KOPT-K1 (cell line): ENCODE data around the gene CHGA.

ENCODE experiments used
- H3K27ac ChIP-seq: fragments of 200-600 bp; sonication (generic); 2 replicates; pipeline ENCODE4 v1.5.1; 2016; ENCODE audit warnings: antibody characterized with exemption, mild to moderate bottlenecking, low read depth, low read length; ENCODE audit not compliant: poor library complexity, severe bottlenecking
- H3K36me3 ChIP-seq: fragments of 200-600 bp; sonication (generic); 2 replicates; pipeline ENCODE4 v1.5.1; 2017; ENCODE audit warnings: antibody characterized with exemption, mild to moderate bottlenecking, low read length, moderate library complexity; ENCODE audit not compliant: insufficient read depth
- H3K9me3 ChIP-seq: fragments of 200-600 bp; sonication (generic); 2 replicates; pipeline ENCODE4 v1.5.1; 2017; ENCODE audit warnings: antibody characterized with exemption, low read length, mild to moderate bottlenecking; ENCODE audit not compliant: insufficient read depth, poor library complexity, severe bottlenecking

CHGA gene

GRCh38 chr14:92942976-92943710 is 20.2 kb downstream of the CHGA start:
- Histone ChIP-seq H3K36me3 (peaks cover 72% of the 10 kb centered on the region), H3K27ac (no peak overlapping the region), H3K9me3 (no peaks in the 10 kb centered on the region)

DNA sequence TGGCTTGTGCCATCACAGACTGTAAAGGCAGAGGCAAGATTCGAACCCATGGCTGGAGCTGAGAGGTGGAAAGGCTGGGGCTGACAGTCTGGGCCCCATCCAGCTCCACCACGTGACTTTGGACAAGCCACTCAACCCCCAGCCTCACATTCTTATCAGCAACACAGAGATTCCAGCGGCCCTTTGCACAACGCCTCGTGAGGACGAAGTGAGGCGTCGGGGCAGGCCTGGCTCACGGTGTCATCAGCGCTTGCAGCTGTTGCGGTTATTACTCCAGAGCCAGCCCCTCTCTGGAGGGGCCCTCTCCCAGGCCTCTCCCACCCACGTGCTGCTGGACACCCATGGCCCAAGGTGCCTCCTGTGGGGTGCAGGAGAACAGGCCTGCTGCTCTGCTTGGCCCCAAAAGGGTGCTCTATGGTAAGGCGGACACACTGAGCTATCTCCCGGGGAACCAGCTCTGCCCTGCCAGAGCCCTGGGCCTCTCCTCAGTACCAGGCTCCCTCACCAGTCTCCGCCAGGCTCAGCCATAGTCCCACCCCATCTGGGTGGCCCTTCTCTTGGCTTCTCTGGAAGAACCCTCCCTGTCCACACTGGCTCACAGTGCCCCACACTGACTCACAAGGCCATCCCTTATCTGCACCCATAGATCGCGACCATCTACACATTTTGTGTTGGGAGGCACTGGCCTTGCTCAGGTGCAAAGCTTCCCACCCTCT is 21.1 kb downstream of the CHGA start:
- Histone ChIP-seq H3K27ac (no peak overlapping the region), H3K36me3 (peaks cover 75% of the 10 kb centered on the region), H3K9me3 (no peaks in the 10 kb centered on the region)

DNA sequence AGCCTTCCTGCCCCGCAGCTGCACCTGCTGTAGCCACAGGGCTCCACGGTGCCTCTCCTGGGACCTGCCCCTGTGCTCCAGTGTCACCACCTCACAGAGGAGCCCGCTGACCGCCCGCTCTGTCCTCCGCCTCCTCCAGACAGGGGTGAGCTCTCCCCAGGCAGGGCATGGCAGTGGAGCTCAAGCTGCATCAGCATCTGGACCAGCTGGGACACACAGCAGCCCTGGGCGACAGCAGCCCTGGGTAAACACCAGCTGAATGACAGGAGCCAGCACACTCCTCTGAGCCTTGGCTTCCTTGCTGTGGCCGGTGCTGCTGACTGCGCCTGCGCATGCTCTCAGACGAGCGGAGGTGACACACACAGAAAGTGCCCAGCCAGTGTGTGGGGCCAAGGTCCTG is 22.0 kb downstream of the CHGA start:
- Histone ChIP-seq H3K36me3 (peaks cover 80% of the 10 kb centered on the region), H3K27ac (no peak overlapping the region), H3K9me3 (no peaks in the 10 kb centered on the region)

- H3K27ac ChIP-seq: no peak overlapping the region
- H3K9me3 ChIP-seq: no peaks in the 10 kb centered on the region
- peaks cover 83% of the 10 kb centered on the region for H3K36me3 ChIP-seq
These were observed 22.6 kb downstream of the CHGA start for GRCh38 chr14:92945544-92945943.

GRCh38 chr14:92945959-92946846 is 23.3 kb downstream of the CHGA start:
- H3K36me3 ChIP-seq: peaks cover 86% of the 10 kb centered on the region
- no peak overlapping the region for H3K27ac ChIP-seq

DNA sequence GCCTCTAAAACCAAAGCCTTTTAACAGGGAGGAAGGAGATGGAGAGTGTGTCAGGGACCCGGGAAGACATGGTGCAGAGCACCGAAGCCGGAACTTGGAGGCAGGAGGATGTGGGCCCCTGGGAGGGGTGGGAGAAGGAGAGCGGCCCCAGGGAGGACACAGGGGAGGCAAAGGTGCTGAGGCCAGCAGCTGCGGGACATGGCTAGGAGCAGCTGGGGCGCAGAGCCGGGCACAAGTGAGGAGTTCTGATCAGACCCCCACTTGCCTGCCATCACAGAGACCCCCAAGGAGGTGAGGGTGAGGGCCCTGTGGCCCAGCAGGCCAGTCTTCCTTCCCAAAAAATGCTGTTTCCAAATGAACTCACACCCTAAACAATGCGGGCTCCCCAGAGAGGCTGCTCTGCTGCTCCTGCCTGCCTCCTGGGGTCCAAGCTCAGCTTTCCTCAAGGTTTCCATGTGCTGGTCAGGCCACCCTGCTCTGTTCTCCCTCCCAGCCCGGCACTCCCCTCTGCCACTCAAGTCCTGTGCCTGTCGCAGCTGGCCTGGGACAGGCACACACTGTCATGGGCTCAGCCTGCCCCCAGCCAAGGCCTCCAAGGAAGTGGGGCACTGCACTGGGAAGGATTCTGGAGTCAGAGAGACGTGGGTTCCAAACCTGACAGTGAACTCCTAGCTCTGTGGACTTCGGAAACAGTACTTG is 24.0 kb downstream of the CHGA start:
- Histone ChIP-seq H3K27ac (no peak overlapping the region), H3K36me3 (peaks cover 87% of the 10 kb centered on the region), H3K9me3 (no peaks in the 10 kb centered on the region)

More at GRCh38 chr14:92945959-92946846, 23.3 kb downstream of the CHGA start:
- no peaks in the 10 kb centered on the region for H3K9me3 ChIP-seq

- H3K36me3 ChIP-seq: peaks cover 83% of the 10 kb centered on the region
- no peaks in the 10 kb centered on the region for H3K9me3 ChIP-seq
- H3K27ac ChIP-seq: no peak overlapping the region
These were observed 25.7 kb downstream of the CHGA start for GRCh38 chr14:92948647-92949046.

DNA sequence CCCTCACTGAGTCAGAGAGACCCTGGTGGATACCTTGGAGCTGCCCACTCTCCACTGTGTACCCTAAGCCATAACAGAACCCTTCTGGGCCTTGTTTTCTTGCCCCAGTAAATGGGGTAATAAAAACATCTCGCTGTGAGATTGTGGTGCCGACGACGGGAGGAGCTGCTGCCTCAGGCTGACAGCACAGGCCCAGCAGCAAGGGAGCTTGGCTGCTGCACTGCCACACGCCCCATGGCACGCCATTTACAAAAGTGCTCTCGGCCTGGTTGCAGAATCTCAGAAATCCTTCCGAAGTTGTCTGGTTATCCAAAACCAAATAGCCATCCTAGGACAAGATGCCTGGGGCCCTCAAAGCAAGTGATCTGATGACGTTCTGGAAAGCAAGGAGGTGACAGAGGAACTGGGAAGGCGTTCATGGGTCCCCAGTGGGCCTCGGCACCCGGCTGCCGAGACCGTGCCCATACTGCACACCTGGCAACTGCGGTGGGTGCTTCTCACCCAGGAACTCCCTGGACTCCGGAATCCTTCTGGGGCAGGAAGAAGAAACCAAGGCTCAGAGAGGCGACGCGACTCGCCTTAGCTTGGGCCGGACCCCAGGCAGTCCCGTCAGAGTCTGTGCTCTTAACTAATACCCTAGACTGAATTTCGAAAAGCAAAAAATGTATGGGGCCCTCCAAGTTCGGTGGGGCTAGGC is 26.7 kb downstream of the CHGA start:
- Histone ChIP-seq H3K27ac (no peak overlapping the region), H3K9me3 (no peaks in the 10 kb centered on the region), H3K36me3 (peaks cover 81% of the 10 kb centered on the region)

- Histone ChIP-seq H3K9me3 (no peaks in the 10 kb centered on the region), H3K36me3 (peaks cover 78% of the 10 kb centered on the region), H3K27ac (no peak overlapping the region)
These were observed 27.2 kb downstream of the CHGA start for GRCh38 chr14:92950193-92950540.

DNA sequence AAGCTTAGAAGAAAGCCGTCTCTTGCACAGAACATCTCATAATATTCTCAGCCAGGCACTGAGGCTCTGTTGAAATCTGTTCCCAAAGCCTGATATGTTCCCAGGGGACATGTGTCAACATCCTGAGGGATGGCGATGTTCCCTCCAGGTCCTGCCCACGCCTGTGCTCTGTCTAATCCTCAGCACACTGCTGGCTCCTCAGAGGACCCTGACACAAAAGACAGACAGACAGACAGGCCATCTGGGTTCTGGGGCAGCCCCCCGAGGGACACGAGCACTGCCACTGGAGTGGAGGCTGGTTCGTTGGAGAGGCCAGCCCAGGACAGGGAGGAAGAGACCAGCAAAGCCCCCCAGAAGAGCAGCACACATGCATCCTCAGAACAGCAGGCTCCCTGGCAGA is 27.8 kb downstream of the CHGA start:
- H3K27ac ChIP-seq: no peak overlapping the region
- H3K36me3 ChIP-seq: peaks cover 77% of the 10 kb centered on the region
- H3K9me3 ChIP-seq: no peaks in the 10 kb centered on the region

- H3K36me3 ChIP-seq: peaks cover 77% of the 10 kb centered on the region
- no peaks in the 10 kb centered on the region for H3K9me3 ChIP-seq
- H3K27ac ChIP-seq: no peak overlapping the region
These were observed 28.3 kb downstream of the CHGA start for GRCh38 chr14:92951261-92951660.

DNA sequence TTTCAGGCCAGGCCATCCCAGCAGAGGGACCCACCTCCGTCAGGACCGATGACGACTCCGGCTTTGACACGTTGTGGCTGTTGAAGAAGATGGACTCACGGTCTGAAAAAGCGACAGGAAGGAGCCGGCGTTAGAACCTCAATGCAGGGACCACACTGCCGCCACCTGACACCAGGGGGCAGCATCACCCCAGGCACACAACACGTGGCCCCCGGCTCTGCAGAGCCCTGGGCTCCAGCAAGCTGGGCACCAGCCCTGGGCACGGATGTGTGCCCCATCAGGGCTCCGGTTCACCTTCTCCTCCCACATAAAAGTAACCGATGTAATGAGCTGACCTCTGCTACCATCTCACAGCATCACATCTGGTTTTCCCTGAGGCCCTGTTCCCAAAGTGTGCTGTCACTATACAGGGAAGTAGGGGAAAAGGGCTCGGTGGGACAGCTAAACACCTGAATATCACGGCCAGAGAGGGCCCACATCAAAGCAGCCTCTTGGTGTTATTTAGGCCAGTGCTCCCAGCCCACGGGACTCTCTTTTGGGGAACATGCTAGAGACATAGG is 29.0 kb downstream of the CHGA start:
- Histone ChIP-seq H3K36me3 (peaks cover 77% of the 10 kb centered on the region), H3K27ac (no peak overlapping the region), H3K9me3 (no peaks in the 10 kb centered on the region)

DNA sequence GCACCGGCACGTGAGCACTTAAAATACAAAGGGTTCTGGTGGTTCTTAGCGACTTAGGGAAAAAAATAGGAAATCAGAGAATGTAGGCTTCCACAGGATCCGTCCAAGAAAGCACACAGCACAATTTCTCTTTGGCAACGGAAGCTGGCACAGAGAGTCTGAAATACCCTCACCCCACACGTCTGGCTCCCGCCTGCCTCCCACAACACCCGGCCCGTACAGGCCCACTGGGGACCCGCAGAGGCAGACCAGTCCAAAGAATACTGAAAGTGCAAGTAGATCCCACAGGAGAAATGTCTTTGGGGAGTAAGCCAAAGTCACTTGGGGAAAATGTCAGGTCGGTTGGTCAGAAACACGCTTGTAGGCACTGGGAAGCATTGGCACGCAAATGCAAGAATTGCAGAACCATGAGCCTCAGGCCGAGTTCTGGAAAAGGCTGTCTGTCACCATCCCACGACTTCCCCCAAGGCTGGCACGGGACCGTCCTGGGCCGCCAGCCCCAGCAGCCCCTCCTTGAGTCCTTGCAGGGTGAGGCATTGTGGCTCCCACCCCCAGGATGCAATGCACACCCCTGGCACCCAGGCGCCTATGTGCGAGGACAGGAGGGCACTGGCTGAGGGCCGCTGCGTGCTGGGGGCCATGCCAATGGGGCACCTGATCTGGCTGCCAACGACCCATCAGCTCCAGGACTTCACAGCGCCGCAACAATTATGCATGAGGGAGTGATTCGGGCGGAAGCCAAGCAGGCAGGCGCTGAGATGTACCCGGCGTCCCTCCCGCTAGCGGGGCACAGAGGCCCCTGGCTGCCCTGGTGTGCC is 29.7 kb downstream of the CHGA start:
- Histone ChIP-seq H3K27ac (no peak overlapping the region), H3K36me3 (peaks cover 78% of the 10 kb centered on the region), H3K9me3 (no peaks in the 10 kb centered on the region)
